ENCODE data around the gene CCDC146.
"Not testable (repeated sequence)": the region's sequence is repeated elsewhere in the genome, so short reads cannot be mapped to it uniquely, and the experiment has no call there.

DNA sequence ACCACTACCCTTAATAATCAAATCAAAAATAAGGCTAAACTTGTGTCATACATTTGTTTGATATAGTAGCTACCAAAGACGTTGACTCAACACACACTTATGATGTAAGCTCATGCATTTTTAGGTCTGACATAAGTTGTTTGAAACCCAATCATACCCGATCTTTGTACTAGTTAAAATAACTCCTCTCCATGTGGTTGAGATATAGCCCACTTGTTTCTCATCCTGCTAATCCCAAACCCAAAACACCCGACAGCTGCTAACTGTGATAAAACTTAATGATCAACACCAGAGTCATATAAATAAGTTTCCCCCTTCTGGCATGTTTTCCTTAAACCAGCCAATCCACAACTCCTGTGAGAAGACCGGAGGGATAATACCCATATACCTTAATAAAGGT, 48.7 kb downstream of the CCDC146 start:
- TF ChIP-seq, protein P1, sequence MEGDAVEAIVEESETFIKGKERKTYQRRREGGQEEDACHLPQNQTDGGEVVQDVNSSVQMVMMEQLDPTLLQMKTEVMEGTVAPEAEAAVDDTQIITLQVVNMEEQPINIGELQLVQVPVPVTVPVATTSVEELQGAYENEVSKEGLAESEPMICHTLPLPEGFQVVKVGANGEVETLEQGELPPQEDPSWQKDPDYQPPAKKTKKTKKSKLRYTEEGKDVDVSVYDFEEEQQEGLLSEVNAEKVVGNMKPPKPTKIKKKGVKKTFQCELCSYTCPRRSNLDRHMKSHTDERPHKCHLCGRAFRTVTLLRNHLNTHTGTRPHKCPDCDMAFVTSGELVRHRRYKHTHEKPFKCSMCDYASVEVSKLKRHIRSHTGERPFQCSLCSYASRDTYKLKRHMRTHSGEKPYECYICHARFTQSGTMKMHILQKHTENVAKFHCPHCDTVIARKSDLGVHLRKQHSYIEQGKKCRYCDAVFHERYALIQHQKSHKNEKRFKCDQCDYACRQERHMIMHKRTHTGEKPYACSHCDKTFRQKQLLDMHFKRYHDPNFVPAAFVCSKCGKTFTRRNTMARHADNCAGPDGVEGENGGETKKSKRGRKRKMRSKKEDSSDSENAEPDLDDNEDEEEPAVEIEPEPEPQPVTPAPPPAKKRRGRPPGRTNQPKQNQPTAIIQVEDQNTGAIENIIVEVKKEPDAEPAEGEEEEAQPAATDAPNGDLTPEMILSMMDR (IDR thresholded peaks at IDR 0.05): not testable (repeated sequence)
- not testable (repeated sequence) for TF ChIP-seq POLR2A (IDR thresholded peaks at IDR 0.05)

All from right lobe of liver (tissue), 4 donors.